NCI-H2196 (cell line): ENCODE measurements around the gene ADAMTS9.

ENCODE experiments used
- DNase-seq: peaks from one replicate; lab custom pipeline; 2025; ENCODE audit not compliant: unreplicated experiment; lab: John Stamatoyannopoulos, UW

The ADAMTS9 gene

GRCh38 chr3:64687086-64687780, 567 bp downstream of the ADAMTS9 start:
- DNase-seq: no peak

- DNase-seq: no peak
Observed at GRCh38 chr3:64686446-64686908, 1.3 kb downstream of the ADAMTS9 start.

- no peak for DNase-seq
Observed at GRCh38 chr3:64685800-64686445, 1.9 kb downstream of the ADAMTS9 start.

- DNase-seq: no peak
Observed at GRCh38 chr3:64685331-64685799, 2.4 kb downstream of the ADAMTS9 start.

- no peak for DNase-seq
Observed at GRCh38 chr3:64684715-64685261, 3.0 kb downstream of the ADAMTS9 start.

- DNase-seq: no peak
Observed at GRCh38 chr3:64681827-64682226, 6.0 kb downstream of the ADAMTS9 start.

- no peak for DNase-seq
Observed at GRCh38 chr3:64681015-64681414, 6.8 kb downstream of the ADAMTS9 start.

GRCh38 chr3:64680334-64680733, 7.5 kb downstream of the ADAMTS9 start:
- DNase-seq: no peak

- DNase-seq: no peak
Observed at GRCh38 chr3:64677961-64678716, 9.7 kb downstream of the ADAMTS9 start.

- DNase-seq: no peak
Observed at GRCh38 chr3:64676831-64677230, 11.0 kb downstream of the ADAMTS9 start.

- DNase-seq: no peak
Observed at GRCh38 chr3:64675687-64676247, 12.0 kb downstream of the ADAMTS9 start.

- no peak for DNase-seq
Observed at GRCh38 chr3:64674591-64675076, 13.2 kb downstream of the ADAMTS9 start.

- no peak for DNase-seq
Observed at GRCh38 chr3:64673159-64673715, 14.6 kb downstream of the ADAMTS9 start.

GRCh38 chr3:64668582-64669510, 19.0 kb downstream of the ADAMTS9 start:
- no peak for DNase-seq

- DNase-seq: no peak
Observed at GRCh38 chr3:64667887-64668581, 19.8 kb downstream of the ADAMTS9 start.

- DNase-seq: no peak
Observed at GRCh38 chr3:64667138-64667537, 20.7 kb downstream of the ADAMTS9 start.

- no peak for DNase-seq
Observed at GRCh38 chr3:64666171-64666588, 21.6 kb downstream of the ADAMTS9 start.

GRCh38 chr3:64664397-64664796, 23.4 kb downstream of the ADAMTS9 start:
- DNase-seq: no peak

GRCh38 chr3:64659617-64659978, 28.2 kb downstream of the ADAMTS9 start:
- no peak for DNase-seq
